Measurements from ENCODE around the gene RFC5.

DNA sequence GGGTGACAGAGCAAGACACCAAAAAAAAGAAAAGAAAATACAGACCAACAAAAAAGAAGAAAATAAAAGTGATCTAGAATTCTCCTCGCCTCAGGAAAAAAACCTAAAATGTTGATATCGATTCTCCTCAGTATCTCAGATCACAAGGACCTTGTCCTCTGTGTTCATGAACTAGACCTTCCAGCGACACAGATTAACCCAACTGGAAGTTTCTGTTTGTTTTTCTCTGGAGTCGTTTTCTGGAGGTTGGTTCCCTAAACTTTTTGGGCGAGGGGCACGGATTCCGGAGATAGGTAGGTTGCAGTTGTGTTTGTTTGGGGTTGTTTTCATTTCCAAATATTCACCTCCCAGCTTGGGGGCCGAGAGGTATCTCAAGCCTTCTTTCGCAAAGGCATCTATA, 559 bp upstream of the RFC5 start:
- no peak for TF ChIP-seq POLR2A (IDR thresholded peaks at IDR 0.05)
- TF ChIP-seq, protein P1, sequence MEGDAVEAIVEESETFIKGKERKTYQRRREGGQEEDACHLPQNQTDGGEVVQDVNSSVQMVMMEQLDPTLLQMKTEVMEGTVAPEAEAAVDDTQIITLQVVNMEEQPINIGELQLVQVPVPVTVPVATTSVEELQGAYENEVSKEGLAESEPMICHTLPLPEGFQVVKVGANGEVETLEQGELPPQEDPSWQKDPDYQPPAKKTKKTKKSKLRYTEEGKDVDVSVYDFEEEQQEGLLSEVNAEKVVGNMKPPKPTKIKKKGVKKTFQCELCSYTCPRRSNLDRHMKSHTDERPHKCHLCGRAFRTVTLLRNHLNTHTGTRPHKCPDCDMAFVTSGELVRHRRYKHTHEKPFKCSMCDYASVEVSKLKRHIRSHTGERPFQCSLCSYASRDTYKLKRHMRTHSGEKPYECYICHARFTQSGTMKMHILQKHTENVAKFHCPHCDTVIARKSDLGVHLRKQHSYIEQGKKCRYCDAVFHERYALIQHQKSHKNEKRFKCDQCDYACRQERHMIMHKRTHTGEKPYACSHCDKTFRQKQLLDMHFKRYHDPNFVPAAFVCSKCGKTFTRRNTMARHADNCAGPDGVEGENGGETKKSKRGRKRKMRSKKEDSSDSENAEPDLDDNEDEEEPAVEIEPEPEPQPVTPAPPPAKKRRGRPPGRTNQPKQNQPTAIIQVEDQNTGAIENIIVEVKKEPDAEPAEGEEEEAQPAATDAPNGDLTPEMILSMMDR (IDR thresholded peaks at IDR 0.05): no peak
- TF ChIP-seq EP300 (IDR thresholded peaks at IDR 0.05): no peak

Data from gastroesophageal sphincter (tissue), 3 donors.